PC-9 (cell line): ENCODE data around the gene NPHS1. TPM values are rescaled to one million over a fixed set of nuclear protein-coding genes. Genes with fewer than 3 reads are reported as not detected.

ENCODE experiments used
- BruUV-seq: library from RNA; stranded (reverse); fragments of 400-500 nt; replicated peaks from 2 replicates; lab custom pipeline; 2021; lab: Mats Ljungman, UMichigan
- CTCF ChIA-PET: fragments of 300-600 bp; sonication (Branson Sonifier 250); formaldehyde crosslinking; loops from one replicate; lab custom pipeline; 2022; ENCODE audit warnings: antibody characterized with exemption; lab: Charles Lee
- POLR2A ChIA-PET: fragments of 300-600 bp; sonication (Branson Sonifier 250); formaldehyde crosslinking; loops from one replicate; lab custom pipeline; 2022; ENCODE audit warnings: antibody characterized with exemption; ENCODE audit not compliant: unreplicated experiment; lab: Charles Lee
- DNase-seq, 2 experiments: peaks; one replicate each; pipeline versions ENCODE4 v3.0.0 to v3.0.0-alpha.2; 2015 to 2022; ENCODE audit warnings: mixed read lengths in 1 of 2
- H2AFZ ChIP-seq: fragments of 200-600 bp; sonication (generic); 2 replicates; pipeline ENCODE4 v1.8.1; 2017; ENCODE audit warnings: antibody characterized with exemption
- H3F3A ChIP-seq: fragments of 200-600 bp; sonication (generic); 2 replicates; pipeline ENCODE4 v1.8.1; 2017; ENCODE audit warnings: antibody characterized with exemption, mild to moderate bottlenecking, low read depth; ENCODE audit not compliant: insufficient read depth
- H3K27ac ChIP-seq: fragments of 200-600 bp; sonication (generic); 2 replicates; pipeline ENCODE4 v1.6.1; 2016; ENCODE audit warnings: mixed run types
- H3K27me3 ChIP-seq: fragments of 200-600 bp; sonication (generic); 2 replicates; pipeline ENCODE4 v1.6.1; 2016; ENCODE audit warnings: low read depth, mixed run types; ENCODE audit not compliant: insufficient read depth
- H3K36me3 ChIP-seq: fragments of 200-600 bp; sonication (generic); 2 replicates; pipeline ENCODE4 v1.6.1; 2016; ENCODE audit warnings: low read depth, mixed run types
- H3K4me1 ChIP-seq: fragments of 200-600 bp; sonication (generic); replicated peaks from 2 replicates; pipeline ENCODE4 v1.6.1; 2016; ENCODE audit warnings: mixed run types; ENCODE audit not compliant: insufficient read depth
- H3K4me2 ChIP-seq: fragments of 200-600 bp; sonication (generic); 2 replicates; pipeline ENCODE4 v1.6.1; 2017; ENCODE audit warnings: mixed run types
- H3K4me3 ChIP-seq: fragments of 200-600 bp; sonication (generic); 2 replicates; pipeline ENCODE4 v1.6.1; 2016; ENCODE audit warnings: mixed run types
- H3K79me2 ChIP-seq: fragments of 200-600 bp; sonication (generic); 2 replicates; pipeline ENCODE4 v1.6.1; 2017; ENCODE audit warnings: low read depth, mixed run types
- H3K9me2 ChIP-seq: fragments of 200-600 bp; sonication (generic); 2 replicates; pipeline ENCODE4 v1.8.1; 2017; ENCODE audit warnings: mild to moderate bottlenecking; ENCODE audit not compliant: insufficient read depth
- H3K9me3 ChIP-seq: fragments of 200-600 bp; sonication (generic); 2 replicates; pipeline ENCODE4 v1.8.1; 2016; ENCODE audit warnings: low read depth; ENCODE audit not compliant: insufficient read depth
- H4K20me1 ChIP-seq: fragments of 200-600 bp; sonication (generic); 2 replicates; pipeline ENCODE4 v1.8.1; 2017; ENCODE audit not compliant: insufficient read depth
- CTCF ChIP-seq: fragments of 200-600 bp; sonication (generic); conservative IDR thresholded peaks from 2 replicates; pipeline ENCODE4 v1.6.1; 2017; ENCODE audit warnings: mixed run types, antibody characterized with exemption, mild to moderate bottlenecking, moderate library complexity
- EZH2 ChIP-seq: fragments of 200-600 bp; sonication (generic); IDR thresholded peaks from 2 replicates; pipeline ENCODE4 v1.8.0; 2017; ENCODE audit warnings: antibody characterized with exemption, low read depth
- intact Hi-C: fragments of 100-400 bp; cut with micrococcal nuclease; formaldehyde crosslinking; loops from one replicate; pipeline ENCODE4 v1.10.0; 2022; ENCODE audit not compliant: unreplicated experiment
- total RNA-seq: library from RNA; stranded (reverse); gene quantifications from 2 replicates; pipeline ENCODE4 v1.2.3, GENCODE V29; 2021

The NPHS1 gene
- total RNA-seq, 1 experiment from 2014 or later, result not detected

GRCh38 chr19:35832054-35832453, 20.2 kb downstream of the NPHS1 start:
- no peaks in the 10 kb centered on the region for H3K9me2 ChIP-seq

GRCh38 chr19:35830986-35831385, 21.3 kb downstream of the NPHS1 start:
- Histone ChIP-seq H2AFZ (no peak overlapping the region), H3K9me3 (no peaks in the 10 kb centered on the region), H3K4me3 (no peak overlapping the region), H3K27ac (no peak overlapping the region), H3K4me1 (no peaks in the 10 kb centered on the region), H3K27me3 (peaks cover 86% of the 10 kb centered on the region), H3K9me2 (no peaks in the 10 kb centered on the region), H4K20me1 (0 out of 2 replicates have a peak, but pooled peaks cover 3% of the 10 kb centered on the region), H3K36me3 (no peaks in the 10 kb centered on the region), H3F3A (no peaks in the 10 kb centered on the region), H3K4me2 (no peak overlapping the region), H3K79me2 (no peaks in the 10 kb centered on the region)
- intact Hi-C loops, result no loop called here
- TF ChIP-seq EZH2 (no peak), CTCF (no peak)
- ChIA-PET POLR2A (no interaction called here), CTCF (no interaction called here)
- DNase-seq, result no peak
- BruUV-seq, result no TSS peak

More at GRCh38 chr19:35832054-35832453, 20.2 kb downstream of the NPHS1 start:
- CTCF ChIA-PET, result no interaction called here
- Histone ChIP-seq H3K4me1 (no peaks in the 10 kb centered on the region), H3K27ac (no peak overlapping the region), H3K4me2 (no peak overlapping the region), H3K27me3 (peaks cover 87% of the 10 kb centered on the region), H3F3A (no peaks in the 10 kb centered on the region), H3K4me3 (no peak overlapping the region), H4K20me1 (0 out of 2 replicates have a peak, but pooled peaks cover 3% of the 10 kb centered on the region), H3K79me2 (no peaks in the 10 kb centered on the region), H3K9me3 (no peaks in the 10 kb centered on the region), H3K36me3 (no peaks in the 10 kb centered on the region), H2AFZ (no peak overlapping the region)
- intact Hi-C loops, result no loop called here
- POLR2A ChIA-PET, result no interaction called here
- TF ChIP-seq EZH2, result no peak
- no peak for TF ChIP-seq CTCF
- DNase-seq, result no peak
- no TSS peak for BruUV-seq

GRCh38 chr19:35828692-35829301, 23.5 kb downstream of the NPHS1 start:
- CTCF ChIA-PET, result no interaction called here
- POLR2A ChIA-PET, result no interaction called here
- Histone ChIP-seq H3K4me1 (no peaks in the 10 kb centered on the region), H3K4me3 (no peak overlapping the region), H4K20me1 (0 out of 2 replicates have a peak, but pooled peaks cover 3% of the 10 kb centered on the region), H3F3A (no peaks in the 10 kb centered on the region), H3K27me3 (peaks cover 80% of the 10 kb centered on the region), H2AFZ (no peak overlapping the region), H3K9me3 (no peaks in the 10 kb centered on the region), H3K9me2 (no peaks in the 10 kb centered on the region), H3K36me3 (no peaks in the 10 kb centered on the region), H3K79me2 (no peaks in the 10 kb centered on the region), H3K4me2 (no peak overlapping the region), H3K27ac (no peak overlapping the region)
- DNase-seq, result peak in 1 of 2 experiments; percentile 35
- TF ChIP-seq CTCF, result no peak
- TF ChIP-seq EZH2, result no peak
- no TSS peak for BruUV-seq
- intact Hi-C loops, result no loop called here
